ENCODE results near the gene PWWP2B.
"Not testable (repeated sequence)": the region's sequence is repeated elsewhere in the genome, so short reads cannot be mapped to it uniquely, and the experiment has no call there.

The PWWP2B gene

DNA sequence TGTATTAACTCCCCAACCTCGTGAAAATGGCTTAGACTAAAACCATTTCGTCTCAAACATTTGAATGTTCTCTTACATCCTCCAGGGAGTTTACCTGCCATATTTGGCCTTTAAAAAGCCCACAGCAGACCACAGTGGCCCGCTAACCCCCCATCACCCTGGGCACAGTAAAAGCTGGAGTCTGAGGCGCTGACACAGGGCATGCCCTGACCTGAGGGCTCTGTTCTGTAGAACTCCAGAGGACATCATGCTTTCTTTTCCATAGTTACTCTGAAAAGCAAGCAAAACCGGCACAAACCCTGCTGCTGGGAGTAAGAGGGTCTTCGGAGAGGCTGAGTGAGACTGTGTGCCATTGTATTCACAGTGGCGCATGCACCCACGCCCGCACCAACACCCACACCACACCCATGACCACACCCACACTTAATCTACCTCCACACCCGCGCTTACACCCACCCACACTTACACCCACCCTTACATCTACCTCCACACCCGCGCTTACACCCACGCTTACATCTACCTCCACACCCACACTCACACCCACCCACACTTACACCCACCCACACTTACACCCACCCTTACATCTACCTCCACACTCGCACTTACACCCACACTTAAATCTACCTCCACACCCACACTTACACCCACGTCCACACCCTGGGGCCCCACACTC lies 32.9 kb upstream of the PWWP2B start:
- DNase-seq = peak; percentile 59

DNA sequence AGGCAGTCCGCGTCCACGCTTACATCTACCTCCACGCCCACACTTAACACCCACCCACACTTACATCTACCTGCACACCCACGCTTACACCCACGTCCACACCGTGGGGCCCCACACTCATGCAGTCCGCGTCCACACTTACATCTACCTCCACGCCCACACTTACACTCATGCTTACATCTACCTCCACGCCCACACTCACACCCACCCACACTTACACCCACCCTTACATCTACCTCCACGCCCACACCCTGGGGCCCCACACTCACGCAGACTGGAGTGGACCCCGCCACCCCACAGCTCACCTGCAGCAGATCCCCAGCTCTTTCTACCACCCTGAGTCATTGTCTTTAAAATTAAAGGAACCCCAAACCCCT lies 32.4 kb upstream of the PWWP2B start:
- DNase-seq = peak; percentile 79

DNA sequence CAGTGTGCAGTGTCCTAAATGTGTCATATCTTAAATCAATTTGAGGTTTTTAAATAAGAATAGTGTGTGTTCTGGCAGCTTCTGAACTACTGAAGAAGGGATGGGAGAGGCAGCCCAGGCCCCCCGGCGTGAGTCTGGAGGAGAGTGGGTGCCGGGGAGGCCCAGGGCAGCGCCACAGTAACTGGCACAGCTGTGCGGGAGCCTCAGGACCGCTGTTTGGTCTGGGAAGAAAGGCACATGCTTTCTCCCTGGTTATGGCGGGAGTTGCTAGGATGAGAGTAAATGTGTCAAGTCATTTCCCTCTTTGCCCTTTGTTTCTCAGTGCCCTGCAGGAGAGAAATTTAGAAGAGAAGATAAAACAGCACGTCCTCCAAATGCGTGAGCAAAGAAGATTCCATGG lies 31.9 kb upstream of the PWWP2B start:
- DNase-seq = peak; percentile 16

DNA sequence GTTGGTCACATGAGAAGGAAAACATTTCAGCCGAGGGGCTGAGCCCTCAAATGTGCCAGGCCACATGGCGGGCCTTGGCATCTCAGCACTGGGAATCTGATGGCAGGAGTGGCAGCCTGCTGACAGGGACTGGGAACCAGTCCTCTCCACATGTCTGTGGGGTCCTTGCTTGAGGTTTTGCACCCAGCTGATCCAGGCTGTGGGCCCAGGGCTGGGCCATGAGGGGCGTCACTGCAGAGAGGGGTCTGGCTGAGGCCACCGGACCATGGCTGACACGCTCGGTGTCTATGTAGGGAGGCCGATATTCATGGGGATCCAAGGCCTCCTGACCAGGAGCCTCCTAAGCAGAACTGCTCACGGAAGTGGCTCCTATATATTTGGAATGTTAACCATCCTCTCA lies 31.0 kb upstream of the PWWP2B start:
- peak; percentile 47 for DNase-seq

DNA sequence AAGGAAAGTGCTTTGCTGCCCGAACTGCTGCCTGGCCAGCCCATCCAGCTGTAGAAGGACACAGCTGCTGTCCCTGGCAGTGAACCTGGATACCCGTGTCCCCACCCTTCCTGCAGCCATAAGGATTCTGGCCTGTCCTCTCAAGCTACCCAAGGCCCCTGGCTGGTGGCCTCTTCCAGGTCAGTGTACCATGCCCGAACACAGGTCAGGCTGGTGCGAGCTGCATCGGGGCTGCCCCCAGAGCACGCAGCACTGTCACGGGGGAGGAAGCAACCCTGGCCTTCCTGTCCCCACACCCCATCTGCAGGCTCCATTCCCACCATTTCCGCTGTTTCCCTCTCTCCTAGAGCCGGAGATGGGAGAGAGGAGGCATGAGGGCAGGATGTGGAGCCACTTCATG lies 30.5 kb upstream of the PWWP2B start:
- peak; percentile 37 for DNase-seq

DNA sequence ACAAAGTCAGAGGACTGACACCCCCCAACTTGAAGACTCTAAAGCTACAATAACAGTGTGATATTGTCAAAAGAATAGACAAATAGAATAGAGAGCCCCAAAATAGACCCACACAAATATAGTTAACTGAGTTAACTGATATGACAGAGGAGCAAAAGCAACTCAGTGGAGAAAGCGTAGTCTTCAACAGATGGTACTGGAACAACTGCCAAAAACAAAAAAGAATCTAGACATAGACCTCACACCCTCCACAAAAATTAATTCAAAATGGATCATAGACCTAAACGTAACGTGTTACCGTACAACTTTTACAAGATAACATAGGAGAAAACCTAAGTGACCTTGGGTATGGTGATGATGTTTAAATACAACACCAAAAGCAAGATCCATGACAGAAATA lies 28.6 kb upstream of the PWWP2B start:
- DNase-seq = no peak

DNA sequence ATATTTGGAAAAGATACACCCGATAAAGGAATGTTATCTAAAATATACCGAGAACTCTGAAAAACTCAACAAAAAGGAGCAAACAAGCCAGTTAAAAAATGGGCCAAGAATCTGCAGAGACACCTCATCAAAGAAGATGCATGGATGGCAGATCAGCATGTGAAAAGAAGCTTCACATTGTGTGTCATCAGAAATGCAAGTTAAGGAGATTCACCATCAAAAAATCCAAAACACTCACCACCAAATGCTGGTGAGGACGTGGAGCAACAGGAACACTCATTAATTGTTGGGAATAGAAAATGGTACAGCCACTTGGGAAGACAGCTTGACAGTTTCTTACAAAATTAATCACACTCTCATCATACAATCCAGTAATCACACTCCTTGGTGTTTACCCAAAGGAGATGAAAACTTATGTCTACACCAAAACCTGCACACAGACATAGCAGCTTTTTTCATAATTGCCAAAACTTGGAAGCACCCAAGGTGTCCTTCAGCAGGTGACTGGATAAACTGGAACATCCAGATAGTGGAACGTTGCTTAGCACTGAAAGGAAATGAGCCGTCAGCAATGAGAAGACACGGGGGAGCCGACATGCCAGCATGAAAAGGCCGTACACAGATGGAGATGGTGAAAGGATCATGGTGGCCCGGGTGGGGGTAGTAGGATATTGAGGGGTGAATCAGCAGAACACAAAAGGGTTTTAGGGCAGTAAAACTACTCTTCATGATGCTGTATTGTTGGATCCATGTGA lies 27.9 kb upstream of the PWWP2B start:
- DNase-seq = no peak

DNA sequence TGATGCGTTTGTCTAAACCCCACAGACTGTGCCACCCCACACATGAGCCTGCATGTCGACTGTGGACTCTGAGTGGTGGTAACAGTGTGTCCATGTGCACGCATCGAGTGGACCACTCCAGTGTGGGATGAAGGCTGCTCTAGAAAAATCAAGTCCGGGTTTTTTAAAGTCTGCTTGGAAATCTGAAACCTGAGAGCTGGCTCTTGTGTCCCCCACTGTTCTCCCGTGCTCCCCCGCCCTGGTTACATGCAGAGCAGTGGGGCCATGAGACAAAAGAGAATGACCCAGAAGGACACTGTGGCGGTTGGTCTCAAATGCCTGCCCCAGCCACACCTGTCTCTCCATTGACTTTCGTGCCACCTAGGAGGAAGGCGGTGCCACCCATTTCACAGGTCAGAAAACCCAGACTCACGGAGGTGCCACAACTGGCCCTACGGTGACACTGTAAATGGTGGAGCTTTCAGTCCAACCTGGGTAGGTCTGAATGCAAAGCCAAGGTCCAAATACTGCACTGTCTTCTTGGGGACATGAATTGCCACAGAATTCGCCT lies 27.3 kb upstream of the PWWP2B start:
- no peak for DNase-seq

DNA sequence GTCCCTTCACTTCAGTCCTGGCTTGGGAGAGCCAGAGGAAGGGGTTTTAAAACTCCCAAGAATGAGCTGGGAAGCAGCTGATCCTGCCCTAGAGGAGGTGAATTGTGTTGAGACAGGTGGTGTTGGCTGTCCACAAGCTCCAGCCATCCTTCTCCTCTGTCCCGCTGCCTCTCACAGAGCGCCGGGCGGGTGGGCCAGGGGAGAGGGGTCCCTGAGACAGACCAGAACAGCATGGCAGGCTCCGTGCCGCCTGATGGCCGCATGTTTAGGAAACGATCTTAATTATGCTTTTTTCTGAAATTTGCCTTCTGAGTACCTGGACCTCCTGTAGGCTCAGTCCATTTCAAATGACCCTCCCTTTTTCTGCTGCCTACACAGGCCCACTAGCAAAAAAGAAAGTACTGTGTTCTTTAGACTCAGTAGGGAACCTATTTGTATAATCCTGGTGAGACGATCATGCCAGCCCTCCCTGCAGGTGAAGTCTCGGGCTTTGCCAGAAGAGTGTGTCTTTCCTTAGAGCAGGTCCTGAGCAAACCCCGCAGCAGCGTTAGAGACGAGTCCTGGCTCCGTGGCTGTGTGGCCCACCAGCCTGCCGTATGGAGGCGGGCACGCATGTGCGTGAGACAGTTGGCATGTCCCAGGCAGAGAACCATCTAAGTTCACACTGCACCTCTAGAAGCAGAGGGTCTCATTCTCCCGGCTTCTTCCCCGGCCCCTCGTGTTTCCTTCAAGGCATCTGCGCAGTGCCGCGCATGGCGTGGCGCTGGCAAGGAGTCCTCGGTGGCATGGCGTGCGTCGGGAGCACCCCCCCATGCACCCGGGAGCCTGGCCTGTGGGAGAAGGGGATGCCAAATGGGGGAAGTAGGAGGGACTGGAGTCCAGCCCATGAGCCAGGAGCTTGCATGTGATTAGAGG lies 26.3 kb upstream of the PWWP2B start:
- DNase-seq = no peak

DNA sequence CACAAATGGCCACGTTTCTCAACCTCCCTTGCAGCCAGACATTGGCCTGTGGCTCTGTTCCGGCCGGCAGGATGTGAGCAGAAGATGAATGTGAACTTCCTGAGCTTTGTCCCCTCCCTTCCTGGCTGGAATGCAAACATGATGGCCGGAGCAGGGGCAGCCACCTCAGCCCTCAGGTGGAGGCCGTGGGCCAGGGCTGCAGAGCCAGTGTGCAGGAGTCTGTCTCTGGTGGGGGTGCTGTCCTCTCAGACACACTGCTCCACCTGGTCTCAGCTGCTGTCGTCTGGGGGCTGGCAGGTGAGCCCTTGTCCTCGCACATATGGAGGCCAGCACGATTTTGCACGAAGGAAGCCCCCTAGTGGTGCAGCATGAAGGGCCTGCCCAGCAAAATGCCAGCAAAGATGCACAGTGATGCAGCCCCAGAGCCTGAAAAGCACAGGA lies 25.3 kb upstream of the PWWP2B start:
- no peak for DNase-seq

DNA sequence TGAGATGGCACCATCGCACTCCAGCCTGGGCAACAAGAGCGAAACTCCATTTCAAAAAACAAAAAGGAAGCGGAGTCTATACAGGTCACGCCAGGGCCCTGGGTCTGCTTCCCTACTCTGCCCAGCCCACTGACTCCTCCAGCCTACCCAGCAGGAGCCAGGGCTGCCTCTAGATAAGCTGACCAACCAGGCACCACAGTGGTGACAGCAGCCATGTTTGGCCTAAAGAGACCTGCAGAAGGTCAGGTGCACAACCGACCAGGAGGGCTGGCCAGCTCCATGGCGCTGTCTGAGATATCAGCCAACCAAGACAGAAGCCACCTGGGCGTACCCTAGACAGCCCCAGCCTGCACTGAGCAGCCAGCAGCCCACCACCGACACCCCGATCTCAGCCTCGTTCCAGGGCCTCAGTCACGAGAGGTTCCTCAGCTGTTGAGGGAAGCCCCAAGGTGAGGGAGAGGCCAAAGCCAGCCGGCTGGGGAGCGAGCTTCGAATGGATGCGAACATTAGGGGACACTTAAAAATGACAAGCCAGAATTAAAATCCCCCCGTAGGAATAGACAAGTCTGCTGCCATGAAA lies 24.4 kb upstream of the PWWP2B start:
- no peak for DNase-seq

DNA sequence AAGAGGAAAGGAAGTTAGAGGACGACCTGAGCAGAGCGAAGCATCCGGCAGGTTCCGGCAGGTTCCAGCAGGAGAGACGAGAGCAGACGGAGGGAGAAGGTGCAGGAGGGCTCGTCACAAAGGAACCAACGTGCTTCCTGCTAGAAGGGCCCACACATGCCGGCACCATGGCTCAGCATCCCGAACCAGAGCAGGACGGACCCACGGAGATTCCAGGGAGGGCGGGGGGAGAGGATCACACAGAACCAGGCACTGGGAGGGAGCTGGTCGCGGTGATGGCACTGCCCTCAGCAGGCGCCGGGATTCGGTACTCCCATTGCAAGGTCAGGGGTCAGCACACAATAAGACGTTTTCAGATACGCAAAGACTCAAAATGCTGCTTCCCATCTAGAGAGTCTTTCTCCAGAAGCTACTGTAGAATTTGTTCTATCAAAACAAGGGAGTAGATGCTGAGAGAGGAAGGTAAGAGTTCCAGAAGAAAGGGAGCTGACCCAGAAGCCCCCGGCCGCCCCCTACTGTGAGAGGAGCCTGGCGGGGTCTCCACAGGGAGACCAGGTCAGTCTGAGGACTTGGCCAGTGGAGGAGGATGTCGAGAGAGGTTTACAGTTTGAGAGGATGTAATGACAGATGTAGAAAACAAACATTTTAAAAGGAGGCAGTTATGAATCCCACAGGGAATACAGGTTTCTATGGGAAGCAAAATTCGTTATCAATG lies 23.6 kb upstream of the PWWP2B start:
- DNase-seq = no peak

DNA sequence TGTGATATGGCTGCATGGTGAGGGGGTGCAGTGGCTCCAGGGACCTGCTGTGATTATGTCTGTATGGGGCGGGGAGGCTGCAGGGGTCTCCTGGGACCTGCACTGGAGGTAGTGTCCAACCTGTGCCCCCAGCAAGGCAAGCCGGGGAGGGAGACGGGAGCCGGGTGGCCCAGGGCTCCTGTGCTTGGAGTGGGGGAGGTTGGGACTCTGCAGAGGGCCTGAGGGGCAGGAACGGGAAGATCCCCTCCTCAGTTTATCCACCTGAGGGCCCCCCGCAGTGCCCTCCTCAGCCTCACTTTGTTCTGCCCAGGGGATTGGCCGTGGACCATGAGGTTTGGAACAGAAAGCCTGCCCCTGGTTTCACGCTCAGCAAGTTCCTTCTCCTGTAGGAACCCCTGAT lies 22.8 kb upstream of the PWWP2B start:
- no peak for DNase-seq

DNA sequence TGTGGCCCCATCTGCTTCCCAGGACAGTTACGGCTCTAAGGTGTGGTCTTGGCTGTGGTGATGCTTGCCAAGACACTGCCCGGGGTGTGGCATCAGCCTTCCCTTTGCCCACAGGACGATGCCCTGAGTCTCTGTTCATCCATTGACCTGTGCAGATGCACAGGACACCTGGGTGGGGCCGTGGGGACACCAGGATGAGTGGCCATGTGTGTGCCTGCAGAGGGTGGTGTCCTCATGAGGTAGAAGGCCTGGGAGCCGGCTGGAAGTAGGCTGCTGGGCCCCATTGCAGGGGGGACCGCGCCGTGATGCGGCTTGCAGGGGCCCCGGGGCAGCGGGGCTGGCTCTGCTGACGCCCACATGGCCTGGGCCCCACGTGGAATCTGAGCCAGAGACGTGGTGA lies 22.4 kb upstream of the PWWP2B start:
- no peak for DNase-seq

DNA sequence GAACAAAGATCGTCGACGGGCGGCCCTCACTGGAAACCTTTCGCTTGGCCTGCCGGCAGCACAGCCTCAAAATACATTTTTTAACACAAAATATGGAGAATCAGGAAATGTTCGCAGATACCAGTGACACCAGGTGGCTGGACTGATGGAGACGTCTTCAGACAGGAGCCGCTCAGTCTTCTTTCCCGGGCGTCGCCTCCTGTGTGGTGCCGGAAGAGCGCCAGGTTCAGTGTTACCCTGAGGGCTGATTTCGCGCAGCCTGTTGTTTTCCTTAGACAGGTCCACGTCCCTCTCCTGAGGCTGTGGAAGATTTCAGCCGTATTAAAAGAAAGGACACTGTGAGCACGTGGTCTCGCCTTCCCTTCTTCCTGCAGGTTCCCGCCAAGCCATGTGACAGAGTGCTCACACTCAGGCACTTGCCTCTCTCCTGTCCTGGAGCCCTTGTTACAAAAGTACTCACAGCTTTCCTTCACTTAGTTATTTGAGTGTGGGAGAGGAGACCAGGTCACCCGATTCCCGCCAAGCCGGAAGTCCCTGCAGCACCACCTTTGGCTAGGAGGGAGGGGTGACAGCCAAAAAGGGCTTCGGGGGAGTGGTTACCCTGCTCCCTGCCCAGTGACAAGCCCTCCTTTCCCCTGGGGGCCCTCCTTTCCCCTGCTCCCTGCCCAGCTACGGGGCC lies 21.7 kb upstream of the PWWP2B start:
- no peak for DNase-seq

DNA sequence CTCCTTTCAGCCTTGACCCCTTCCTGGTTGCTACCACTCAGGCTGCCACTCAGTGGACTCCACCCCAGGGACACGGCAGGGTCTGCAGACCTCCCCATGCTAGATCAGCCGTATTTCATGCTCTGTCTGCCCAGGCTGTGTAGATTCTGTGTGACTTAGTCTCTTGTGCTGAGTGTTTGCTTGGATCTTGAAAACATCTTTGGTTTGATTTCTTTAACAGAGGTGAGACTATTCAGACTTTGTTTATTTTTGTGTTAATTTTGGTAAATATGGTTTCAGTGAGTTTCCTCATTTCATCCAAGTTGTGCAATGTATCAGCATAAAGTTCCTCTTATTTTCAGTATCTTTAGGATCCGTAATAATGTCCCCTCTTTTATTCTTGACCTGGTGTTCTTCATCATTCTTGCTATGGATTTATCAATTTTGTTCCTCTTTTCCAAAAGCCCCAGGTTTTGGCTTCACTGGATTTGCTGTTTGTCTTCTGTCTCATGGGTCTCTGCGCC lies 21.2 kb upstream of the PWWP2B start:
- no peak for DNase-seq

DNA sequence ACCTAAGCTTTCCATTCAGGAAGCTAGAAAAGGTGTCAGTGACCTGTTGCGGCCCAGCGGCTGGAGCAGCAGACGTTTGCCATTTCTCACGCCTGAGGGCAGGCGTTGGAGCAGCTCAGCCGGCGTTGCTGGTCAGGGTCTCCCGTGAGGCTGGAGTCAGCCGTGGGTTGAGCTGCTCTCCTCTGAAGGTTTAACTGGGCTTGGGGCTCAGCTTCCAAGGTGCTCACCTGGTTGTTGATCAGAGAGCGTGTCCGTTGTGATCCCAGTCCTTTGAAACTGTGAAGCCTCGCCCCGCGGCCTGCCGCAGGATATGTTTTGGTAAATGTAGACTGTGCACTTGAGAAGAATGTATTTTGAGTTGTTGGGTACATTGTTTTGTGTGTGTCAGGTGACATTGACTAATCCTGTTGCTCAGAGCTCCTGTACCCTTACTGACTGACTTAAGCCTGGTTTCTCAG lies 20.6 kb upstream of the PWWP2B start:
- no peak for DNase-seq

DNA sequence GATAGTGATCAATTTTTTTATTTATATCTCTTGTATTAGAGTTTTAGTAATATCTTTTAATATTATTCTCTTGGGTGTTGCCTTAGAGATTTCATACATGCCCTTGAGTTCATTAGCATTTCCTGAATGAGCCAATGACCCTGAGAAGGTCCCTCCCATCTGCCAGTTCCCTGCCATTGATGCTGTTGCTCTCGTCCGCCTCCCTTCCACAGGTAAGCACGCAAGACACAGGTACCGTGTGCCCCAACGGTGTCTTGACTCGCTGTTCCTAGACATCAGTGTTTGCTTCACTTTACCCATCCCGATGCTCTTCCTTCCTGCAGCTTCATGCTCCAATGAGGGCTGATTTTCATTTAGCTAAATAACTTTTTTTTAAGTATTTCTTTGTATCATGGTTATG lies 19.7 kb upstream of the PWWP2B start:
- no peak for DNase-seq

DNA sequence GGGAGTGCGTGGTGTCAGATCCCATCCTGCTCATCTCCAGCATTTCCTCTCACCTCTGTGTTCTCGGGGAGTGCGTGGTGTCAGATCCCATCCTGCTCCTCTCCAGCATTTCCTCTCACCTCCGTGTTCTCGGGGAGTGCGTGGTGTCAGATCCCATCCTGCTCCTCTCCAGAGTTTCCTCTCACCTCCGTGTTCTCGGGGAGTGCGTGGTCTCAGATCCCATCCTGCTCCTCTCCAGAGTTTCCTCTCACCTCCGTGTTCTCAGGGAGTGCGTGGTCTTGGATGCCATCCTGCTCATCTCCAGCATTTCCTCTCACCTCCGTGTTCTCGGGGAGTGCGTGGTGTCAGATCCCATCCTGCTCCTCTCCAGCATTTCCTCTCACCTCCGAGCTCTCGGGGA lies 18.0 kb upstream of the PWWP2B start:
- not testable (repeated sequence) for DNase-seq

DNA sequence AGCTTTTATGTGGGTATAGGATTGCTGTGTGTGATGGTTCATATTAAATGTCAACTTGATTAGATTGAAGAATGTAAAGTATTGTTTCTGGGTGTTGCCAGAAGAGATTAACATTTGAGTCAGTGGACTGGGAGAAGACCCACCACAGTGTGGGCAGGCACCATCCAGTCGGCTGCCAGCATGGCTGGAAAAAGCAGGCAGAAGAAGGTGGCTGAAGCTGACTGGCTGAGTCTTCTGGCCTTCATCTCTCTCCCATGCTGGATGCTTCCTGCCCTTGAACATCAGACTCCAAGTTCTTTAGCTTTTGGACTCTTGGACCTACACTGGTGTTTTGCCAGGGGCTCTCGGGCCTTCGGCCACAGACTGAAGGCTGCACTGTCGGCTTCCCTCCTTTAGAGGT lies 16.0 kb upstream of the PWWP2B start:
- peak; percentile 22 for DNase-seq

DNA sequence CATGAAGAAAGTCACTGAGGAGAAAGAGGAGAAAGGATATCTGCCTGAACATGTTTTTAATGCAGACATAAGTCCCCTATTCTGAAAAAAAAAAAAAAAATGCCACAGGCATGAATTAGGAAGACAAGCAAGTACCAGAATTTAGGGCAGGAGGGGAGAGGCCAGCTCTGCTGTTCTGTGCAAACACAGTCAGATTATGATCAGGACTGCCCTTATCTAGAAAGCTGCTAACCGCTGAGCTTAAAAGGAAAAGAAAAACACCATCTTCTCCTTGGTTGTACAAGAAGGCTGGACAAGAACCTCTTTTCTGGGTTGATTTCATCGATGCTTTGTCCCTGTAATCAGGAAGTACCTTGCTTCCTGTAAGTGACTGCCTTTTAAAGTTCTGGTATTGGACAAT lies 15.3 kb upstream of the PWWP2B start:
- no peak for DNase-seq

All from activated effector memory CD4-positive, alpha-beta T cell treated with anti-CD3 and anti-CD28 coated beads, Interleukin-2, amount 50 U/mL, for 16 hours (primary cell).